UCSD-AML1 (cell line): Measurements from ENCODE around the gene FIBCD1.
"Not testable (repeated sequence)": the region's sequence is repeated elsewhere in the genome, so short reads cannot be mapped to it uniquely, and the experiment has no call there.

ENCODE experiments used
- DNase-seq: peaks from one replicate; lab custom pipeline; 2025; ENCODE audit not compliant: unreplicated experiment; lab: John Stamatoyannopoulos, UW

Gene FIBCD1

DNA sequence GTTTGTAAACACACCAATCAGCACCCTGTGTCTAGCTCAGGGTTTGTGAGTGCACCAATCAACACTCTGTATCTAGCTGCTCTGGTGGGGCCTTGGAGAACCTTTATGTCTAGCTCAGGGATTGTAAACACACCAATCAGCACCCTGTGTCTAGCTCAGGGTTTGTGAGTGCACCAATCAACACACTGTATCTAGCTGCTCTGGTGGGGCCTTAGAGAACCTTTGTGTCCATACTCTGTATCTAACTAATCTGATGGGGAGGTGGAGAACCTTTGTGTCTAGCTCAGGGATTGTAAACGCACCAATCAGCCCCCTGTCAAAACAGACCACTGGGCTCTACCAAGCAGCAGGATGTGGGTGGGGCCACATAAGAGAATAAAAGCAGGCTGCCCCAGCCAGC lies 28.4 kb downstream of the FIBCD1 start:
- DNase-seq: not testable (repeated sequence)

- not testable (repeated sequence) for DNase-seq
These were observed 29.0 kb downstream of the FIBCD1 start for GRCh38 chr9:130910041-130910440.

- no peak for DNase-seq
These were observed 30.1 kb downstream of the FIBCD1 start for GRCh38 chr9:130908878-130909355.

DNA sequence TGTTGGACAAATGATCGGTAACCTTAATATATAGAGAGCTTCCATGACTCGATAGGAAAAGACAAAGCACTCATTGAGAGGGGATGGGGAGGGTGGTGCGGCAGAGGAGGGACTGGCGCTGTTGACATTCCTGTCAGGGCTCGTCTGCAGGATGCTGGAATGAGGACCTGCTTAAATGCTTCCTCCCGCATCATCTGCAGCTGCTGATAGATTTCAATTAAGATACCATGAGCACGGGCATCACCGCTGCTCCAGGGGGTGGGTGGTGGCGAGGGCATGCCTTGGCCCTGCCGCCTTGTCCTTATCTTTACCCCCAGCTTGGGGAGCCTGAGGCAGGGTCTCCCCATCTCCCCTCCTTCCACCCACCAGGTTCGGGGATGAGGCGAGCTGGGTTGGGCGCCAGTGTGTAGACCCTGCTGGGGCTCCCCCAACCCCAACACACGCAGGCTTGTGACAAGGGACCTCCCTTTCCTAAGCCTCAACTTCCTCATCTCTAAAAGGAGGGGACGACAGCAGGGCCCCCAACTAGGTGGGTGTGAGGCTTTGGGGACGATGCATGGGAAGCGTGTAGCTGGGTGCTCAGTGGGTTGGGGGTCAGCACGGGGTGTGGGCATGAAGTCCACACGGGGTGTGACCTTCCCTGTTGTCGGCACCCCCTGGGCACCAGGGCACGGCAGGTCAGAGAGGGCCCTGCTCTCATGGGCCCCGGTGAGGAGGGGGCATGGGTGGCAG lies 30.7 kb downstream of the FIBCD1 start:
- no peak for DNase-seq

- DNase-seq: no peak
These were observed 32.2 kb downstream of the FIBCD1 start for GRCh38 chr9:130906735-130907416.

GRCh38 chr9:130905902-130906734 lies 32.9 kb downstream of the FIBCD1 start:
- DNase-seq: no peak

GRCh38 chr9:130905125-130905901 lies 33.7 kb downstream of the FIBCD1 start:
- DNase-seq: no peak

GRCh38 chr9:130904070-130905044 lies 34.7 kb downstream of the FIBCD1 start:
- DNase-seq: no peak

GRCh38 chr9:130903194-130904069 lies 35.6 kb downstream of the FIBCD1 start:
- DNase-seq: no peak

- DNase-seq: no peak
These were observed 36.6 kb downstream of the FIBCD1 start for GRCh38 chr9:130902204-130903185.

GRCh38 chr9:130901498-130902203 lies 37.4 kb downstream of the FIBCD1 start:
- DNase-seq: no peak

GRCh38 chr9:130900701-130901497 lies 38.1 kb downstream of the FIBCD1 start:
- no peak for DNase-seq

- no peak for DNase-seq
These were observed 39.8 kb downstream of the FIBCD1 start for GRCh38 chr9:130899051-130899748.

- no peak for DNase-seq
These were observed 40.5 kb downstream of the FIBCD1 start for GRCh38 chr9:130898552-130898852.

GRCh38 chr9:130897848-130898551 lies 41.0 kb downstream of the FIBCD1 start:
- no peak for DNase-seq
